PC-3 (cell line): ENCODE results near the gene ROCK1. TPM values are rescaled to one million over a fixed set of nuclear protein-coding genes. Genes with fewer than 3 reads are reported as not detected.

Source experiments
- ATAC-seq: fragments of 200-7000 bp; cut with Tn5 transposase; 2 replicates; pipeline ENCODE4 v1.9.1; 2020; ENCODE audit warnings: mild to moderate bottlenecking, moderate library complexity
- BruUV-seq: library from RNA; stranded (reverse); fragments of 400-500 nt; replicated peaks from 2 replicates; lab custom pipeline; 2021; lab: Mats Ljungman, UMichigan
- CTCF ChIA-PET: fragments of 300-600 bp; sonication (Branson Sonifier 250); formaldehyde crosslinking; loops from one replicate; lab custom pipeline; 2022; ENCODE audit warnings: antibody characterized with exemption; lab: Charles Lee
- POLR2A ChIA-PET: fragments of 300-600 bp; sonication (Branson Sonifier 250); formaldehyde crosslinking; loops from one replicate; lab custom pipeline; 2022; ENCODE audit warnings: antibody characterized with exemption; ENCODE audit not compliant: unreplicated experiment; lab: Charles Lee
- DNase-seq: peaks from one replicate; pipeline ENCODE4 v3.0.0-alpha.2; 2015
- H2AFZ ChIP-seq: fragments of 300-600 bp; sonication (generic); 2 replicates; pipeline ENCODE4 v1.6.0; 2016; ENCODE audit warnings: antibody characterized with exemption, low read length
- H3F3A ChIP-seq: fragments of 300-600 bp; sonication (generic); one replicate; pipeline ENCODE4 v1.6.0; 2017; ENCODE audit warnings: antibody characterized with exemption, low read length, control low read depth, mild to moderate bottlenecking; ENCODE audit not compliant: unreplicated experiment
- H3K27ac ChIP-seq: fragments of 300-600 bp; sonication (generic); 2 replicates; pipeline ENCODE4 v1.5.1; 2016; ENCODE audit warnings: mild to moderate bottlenecking, low read length
- H3K27me3 ChIP-seq: fragments of 300-600 bp; sonication (generic); 2 replicates; pipeline ENCODE4 v1.6.1; 2016; ENCODE audit warnings: low read length, mixed read lengths
- H3K36me3 ChIP-seq: fragments of 300-600 bp; sonication (generic); 2 replicates; pipeline ENCODE4 v1.6.1; 2016; ENCODE audit warnings: low read depth, mixed run types, low read length, mixed read lengths
- H3K4me1 ChIP-seq: fragments of 300-600 bp; sonication (generic); 2 replicates; pipeline ENCODE4 v1.5.1; 2016; ENCODE audit warnings: low read length; ENCODE audit not compliant: insufficient read depth
- H3K4me2 ChIP-seq: fragments of 300-600 bp; sonication (generic); 2 replicates; pipeline ENCODE4 v1.6.0; 2016; ENCODE audit warnings: low read length
- H3K4me3 ChIP-seq: fragments of 300-600 bp; sonication (generic); 2 replicates; pipeline ENCODE4 v1.5.1; 2016; ENCODE audit warnings: mild to moderate bottlenecking, low read length, mixed read lengths
- H3K79me2 ChIP-seq: fragments of 300-600 bp; sonication (generic); 2 replicates; pipeline ENCODE4 v1.6.1; 2017; ENCODE audit warnings: low read length, mixed read lengths
- H3K9ac ChIP-seq: fragments of 300-600 bp; sonication (generic); 2 replicates; pipeline ENCODE4 v1.6.0; 2016; ENCODE audit warnings: mild to moderate bottlenecking, low read length
- H3K9me2 ChIP-seq: fragments of 300-600 bp; sonication (generic); replicated peaks from 2 replicates; pipeline ENCODE4 v1.6.1; 2016; ENCODE audit warnings: mixed run types, low read length, mixed read lengths
- H3K9me3 ChIP-seq: fragments of 300-600 bp; sonication (generic); 2 replicates; pipeline ENCODE4 v1.6.1; 2016; ENCODE audit warnings: low read length, mixed read lengths
- H4K20me1 ChIP-seq: fragments of 300-600 bp; sonication (generic); 2 replicates; pipeline ENCODE4 v1.6.1; 2016; ENCODE audit warnings: low read length, mixed read lengths
- CTCF ChIP-seq: fragments of 300-600 bp; sonication (generic); conservative IDR thresholded peaks from 2 replicates; pipeline ENCODE4 v1.5.1; 2017; ENCODE audit warnings: antibody characterized with exemption, low read depth, mild to moderate bottlenecking, low read length
- EZH2 ChIP-seq: fragments of 300-600 bp; sonication (generic); IDR thresholded peaks from one replicate; pipeline ENCODE4 v1.6.1; 2017; ENCODE audit warnings: antibody characterized with exemption, mild to moderate bottlenecking, low read length; ENCODE audit not compliant: unreplicated experiment
- EZH2phosphoT487 ChIP-seq: fragments of 300-600 bp; sonication (generic); IDR thresholded peaks from 2 replicates; pipeline ENCODE4 v1.6.1; 2018; ENCODE audit warnings: mild to moderate bottlenecking, antibody characterized with exemption, low read length, borderline replicate concordance
- intact Hi-C: fragments of 100-400 bp; cut with micrococcal nuclease; formaldehyde crosslinking; loops from 2 replicates; pipeline ENCODE4 v1.9.0; 2023
- total RNA-seq: library from RNA; depleted of rRNA; stranded (reverse); fragments of >200 nt; gene quantifications from 2 replicates; pipeline ENCODE4 v1.2.3, GENCODE V29; 2014

Gene ROCK1
- total RNA-seq, 1 experiment from 2014 or later: 22.2 TPM

GRCh38 chr18:21051620-21052019 lies 60.0 kb downstream of the ROCK1 start:
- H3K27me3 ChIP-seq: no peaks in the 10 kb centered on the region
- no TSS peak for BruUV-seq
- intact Hi-C loops: loop anchor here (10.0 kb wide), 1 partner anchor 133 kb away; no protein-coding TSS in a partner anchor

GRCh38 chr18:21049306-21049705 lies 62.3 kb downstream of the ROCK1 start:
- Histone ChIP-seq H3K9me2 (no peaks in the 10 kb centered on the region), H3K4me3 (no peak overlapping the region), H2AFZ (no peak overlapping the region), H3K9me3 (no peaks in the 10 kb centered on the region), H3K9ac (no peak overlapping the region), H3K79me2 (peaks cover 9% of the 10 kb centered on the region), H4K20me1 (no peaks in the 10 kb centered on the region), H3F3A (no peaks in the 10 kb centered on the region), H3K4me1 (no peaks in the 10 kb centered on the region), H3K36me3 (no peaks in the 10 kb centered on the region; the same call in 1 of the 2 replicates), H3K4me2 (no peak overlapping the region), H3K27me3 (no peaks in the 10 kb centered on the region), H3K27ac (no peak overlapping the region)
- CTCF ChIA-PET: no interaction called here
- intact Hi-C loops: no loop called here
- ATAC-seq (no peak), DNase-seq (no peak)
- POLR2A ChIA-PET: no interaction called here
- TF ChIP-seq EZH2 (no peak), EZH2phosphoT487 (no peak), CTCF (no peak)
- BruUV-seq: no TSS peak

More at GRCh38 chr18:21051620-21052019, 60.0 kb downstream of the ROCK1 start:
- no peaks in the 10 kb centered on the region for H3K9me2 ChIP-seq
- ChIA-PET POLR2A (no interaction called here), CTCF (no interaction called here)
- H3K27ac ChIP-seq: no peak overlapping the region
- no peaks in the 10 kb centered on the region for H3F3A ChIP-seq
- no peaks in the 10 kb centered on the region for H3K9me3 ChIP-seq
- no peaks in the 10 kb centered on the region for H3K36me3 ChIP-seq
- no peaks in the 10 kb centered on the region for H3K4me1 ChIP-seq
- no peak overlapping the region for H3K9ac ChIP-seq
- no peak for DNase-seq
- no peak overlapping the region for H3K4me2 ChIP-seq
- H2AFZ ChIP-seq: no peak overlapping the region
- no peak overlapping the region for H3K4me3 ChIP-seq
- TF ChIP-seq EZH2phosphoT487: no peak
- no peak for TF ChIP-seq CTCF
- no peak for TF ChIP-seq EZH2
- ATAC-seq: no peak
- H4K20me1 ChIP-seq: no peaks in the 10 kb centered on the region
- peaks cover 31% of the 10 kb centered on the region for H3K79me2 ChIP-seq

- ATAC-seq: no peak; the same call in 1 of the 2 replicates
- ChIA-PET CTCF (no interaction called here), POLR2A (no interaction called here)
- intact Hi-C loops: no loop called here
- no peaks in the 10 kb centered on the region for H3F3A ChIP-seq
- H3K4me3 ChIP-seq: no peak overlapping the region
- no peaks in the 10 kb centered on the region for H4K20me1 ChIP-seq
- H3K9me2 ChIP-seq: no peaks in the 10 kb centered on the region
- no peak for DNase-seq
- no TSS peak for BruUV-seq
- H3K36me3 ChIP-seq: no peaks in the 10 kb centered on the region; the same call in 1 of the 2 replicates
- TF ChIP-seq CTCF: no peak
- no peak for TF ChIP-seq EZH2phosphoT487
- no peak for TF ChIP-seq EZH2
- H3K9me3 ChIP-seq: no peaks in the 10 kb centered on the region
- H3K4me2 ChIP-seq: no peak overlapping the region
- H3K4me1 ChIP-seq: no peaks in the 10 kb centered on the region
- H3K79me2 ChIP-seq: peaks cover 8% of the 10 kb centered on the region; the same call in 1 of the 2 replicates
- no peak overlapping the region for H3K27ac ChIP-seq
- H2AFZ ChIP-seq: no peak overlapping the region
- H3K27me3 ChIP-seq: no peaks in the 10 kb centered on the region
- H3K9ac ChIP-seq: no peak overlapping the region
Observed at GRCh38 chr18:21047126-21047525, 64.5 kb downstream of the ROCK1 start.
